ENCODE results near the gene GTF2E1.
"Not testable (repeated sequence)": the region's sequence is repeated elsewhere in the genome, so short reads cannot be mapped to it uniquely, and the experiment has no call there.

Gene GTF2E1

DNA sequence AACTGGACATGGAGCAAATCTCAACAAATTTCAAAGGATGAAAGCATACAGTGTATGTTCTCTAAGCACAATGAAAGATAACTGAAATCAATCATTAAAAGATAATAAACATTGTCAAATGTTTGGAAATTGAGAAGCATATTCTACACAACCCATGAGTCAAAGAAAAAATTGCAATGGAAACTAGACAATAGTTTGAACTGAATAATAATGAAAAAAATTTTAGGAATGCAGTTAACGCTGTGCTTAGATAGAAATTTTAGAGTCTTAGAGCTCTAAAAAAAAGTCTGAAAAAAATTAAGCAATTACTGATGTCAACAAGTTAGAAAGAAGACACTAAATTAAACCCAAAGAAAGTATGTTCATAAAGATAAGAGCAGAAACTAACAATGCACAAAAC is 15.8 kb upstream of the GTF2E1 start:
- Histone ChIP-seq H3K4me1 (ENCODE audit: control insufficient read depth, insufficient read depth, low read length, poor library complexity, severe bottlenecking) (no peaks in the 10 kb centered on the region), H3K36me3 (ENCODE audit: control insufficient read depth, insufficient read depth, low read length) (peaks cover 4% of the 10 kb centered on the region), H3K4me3 (ENCODE audit: insufficient read depth, low read depth, low read length, poor library complexity, severe bottlenecking) (no peak overlapping the region), H3K27ac (ENCODE audit: insufficient read depth, low read length, poor library complexity, severe bottlenecking) (no peak overlapping the region), H3K9me3 (ENCODE audit: control insufficient read depth, low read length) (no peaks in the 10 kb centered on the region), H3K27me3 (replicated peaks; ENCODE audit: control insufficient read depth, insufficient read depth, low read length, poor library complexity, severe bottlenecking) (no peaks in the 10 kb centered on the region)
- DNase-seq = no peak

DNA sequence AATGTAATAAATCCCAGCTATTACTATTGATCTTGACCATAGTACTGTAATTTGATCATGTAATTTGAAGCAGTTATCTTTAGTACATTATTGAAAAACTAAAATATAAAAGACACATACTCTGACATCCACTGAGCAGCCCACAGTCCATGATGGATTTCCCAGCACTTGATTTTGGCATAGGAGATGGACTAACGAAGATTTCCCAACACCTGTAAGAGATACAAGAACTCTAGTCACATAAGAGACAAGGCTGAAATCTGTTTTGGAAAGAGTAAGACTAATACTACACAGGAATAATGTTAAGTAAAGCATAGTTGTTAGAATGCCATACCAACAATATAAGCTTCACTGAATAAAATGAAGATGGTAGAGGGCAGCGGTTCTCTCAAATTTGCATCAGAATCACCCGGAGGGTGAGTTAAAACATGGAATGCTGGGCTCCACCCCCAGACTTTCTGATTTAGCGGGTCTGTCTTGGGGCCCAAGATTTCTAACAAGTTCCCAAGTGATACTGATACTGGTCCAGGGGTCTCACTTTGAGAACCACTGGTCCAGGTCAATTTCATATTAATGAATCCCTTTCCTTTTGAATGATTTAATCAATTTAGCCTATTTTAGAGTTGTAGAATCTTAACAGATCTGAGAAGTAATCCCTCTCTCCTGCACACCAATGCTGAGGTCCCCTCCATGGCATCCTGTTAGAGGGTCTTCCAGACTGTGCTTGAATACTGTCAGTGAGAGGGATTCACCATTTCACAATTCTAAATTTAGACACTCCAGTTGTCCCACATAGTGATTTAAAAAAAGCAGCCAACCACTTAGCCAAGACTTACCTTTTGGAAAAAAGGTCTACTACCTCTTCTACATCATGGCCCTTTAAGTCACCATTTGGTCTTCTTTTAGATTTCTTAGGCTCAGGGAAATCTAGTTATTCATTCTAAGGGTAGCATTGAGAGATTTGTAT is 11.7 kb upstream of the GTF2E1 start:
- H3K4me3 ChIP-seq (ENCODE audit: insufficient read depth, low read depth, low read length, poor library complexity, severe bottlenecking) = no peak overlapping the region
- peaks cover 4% of the 10 kb centered on the region for H3K36me3 ChIP-seq (ENCODE audit: control insufficient read depth, insufficient read depth, low read length)
- no peaks in the 10 kb centered on the region for H3K27me3 ChIP-seq (replicated peaks; ENCODE audit: control insufficient read depth, insufficient read depth, low read length, poor library complexity, severe bottlenecking)
- no peak for DNase-seq
- no peaks in the 10 kb centered on the region for H3K9me3 ChIP-seq (ENCODE audit: control insufficient read depth, low read length)
- H3K4me1 ChIP-seq (ENCODE audit: control insufficient read depth, insufficient read depth, low read length, poor library complexity, severe bottlenecking) = no peaks in the 10 kb centered on the region
- H3K27ac ChIP-seq (ENCODE audit: insufficient read depth, low read length, poor library complexity, severe bottlenecking) = no peak overlapping the region

DNA sequence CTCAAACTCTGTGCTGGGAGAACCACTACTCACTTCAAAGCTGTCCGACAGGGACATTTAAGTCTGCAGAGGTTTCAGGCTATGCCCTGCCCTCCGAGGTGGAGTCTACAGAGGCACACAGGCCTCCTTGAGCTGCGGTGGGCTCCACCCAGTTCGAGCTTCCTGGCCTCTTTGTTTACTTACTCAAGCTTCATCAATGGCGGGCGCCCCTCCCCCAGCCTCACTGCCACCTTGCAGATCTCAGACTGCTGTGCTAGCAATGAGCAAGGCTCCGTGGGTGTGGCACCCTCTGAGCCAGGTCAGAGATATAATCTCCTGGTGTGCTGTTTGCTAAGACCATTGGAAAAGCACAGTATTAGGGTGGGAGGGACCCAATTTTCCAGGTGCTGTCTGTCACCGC is 4.5 kb upstream of the GTF2E1 start:
- not testable (repeated sequence) for H3K27ac ChIP-seq (ENCODE audit: insufficient read depth, low read length, poor library complexity, severe bottlenecking); H3K36me3 ChIP-seq (ENCODE audit: control insufficient read depth, insufficient read depth, low read length); H3K9me3 ChIP-seq (ENCODE audit: control insufficient read depth, low read length); DNase-seq; H3K27me3 ChIP-seq (replicated peaks; ENCODE audit: control insufficient read depth, insufficient read depth, low read length, poor library complexity, severe bottlenecking); H3K4me1 ChIP-seq (ENCODE audit: control insufficient read depth, insufficient read depth, low read length, poor library complexity, severe bottlenecking); H3K4me3 ChIP-seq (ENCODE audit: insufficient read depth, low read depth, low read length, poor library complexity, severe bottlenecking)

DNA sequence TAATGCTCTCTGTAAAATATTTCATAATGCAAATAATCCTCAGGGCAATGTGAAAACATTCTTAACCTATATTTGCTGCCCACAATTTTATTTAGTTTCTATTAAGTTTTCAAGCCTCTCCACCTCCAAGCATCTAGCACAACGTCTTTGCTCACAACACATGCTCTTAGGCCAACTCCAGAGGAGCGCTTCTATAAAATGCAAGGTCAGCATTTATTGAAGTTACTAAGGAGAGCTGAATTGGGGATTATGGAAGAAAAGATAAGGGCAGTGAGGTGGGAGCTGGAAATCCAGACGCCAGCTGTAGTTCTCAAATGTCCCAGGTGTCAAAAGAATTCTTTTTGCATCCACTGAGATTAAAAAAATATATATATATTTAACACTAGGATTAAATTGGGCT is 1.2 kb upstream of the GTF2E1 start:
- Histone ChIP-seq H3K4me1 (ENCODE audit: control insufficient read depth, insufficient read depth, low read length, poor library complexity, severe bottlenecking) (peaks cover 12% of the 10 kb centered on the region), H3K36me3 (ENCODE audit: control insufficient read depth, insufficient read depth, low read length) (no peaks in the 10 kb centered on the region), H3K27ac (ENCODE audit: insufficient read depth, low read length, poor library complexity, severe bottlenecking) (peak overlapping the region; percentile 99)

DNA sequence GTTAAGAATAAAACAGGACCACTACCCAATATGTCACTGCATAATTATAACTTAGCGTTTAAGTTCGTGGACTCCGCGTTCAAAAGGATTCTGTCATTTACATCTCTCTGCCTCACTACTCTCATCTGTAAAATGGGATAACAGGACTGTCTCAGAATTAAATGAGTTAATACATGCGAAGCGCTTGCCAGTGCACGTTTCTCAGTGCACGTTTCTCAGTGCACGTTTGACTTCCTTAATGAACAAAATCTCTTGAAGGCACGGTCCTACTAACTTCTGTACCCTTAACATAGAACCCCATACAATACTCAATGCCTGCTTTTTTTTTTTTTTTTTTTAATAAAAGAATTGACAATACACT is 727 bp upstream of the GTF2E1 start:
- DNase-seq = no peak
- Histone ChIP-seq H3K27ac (ENCODE audit: insufficient read depth, low read length, poor library complexity, severe bottlenecking) (peak overlapping the region; percentile 99), H3K9me3 (ENCODE audit: control insufficient read depth, low read length) (no peaks in the 10 kb centered on the region), H3K27me3 (replicated peaks; ENCODE audit: control insufficient read depth, insufficient read depth, low read length, poor library complexity, severe bottlenecking) (no peaks in the 10 kb centered on the region), H3K4me1 (ENCODE audit: control insufficient read depth, insufficient read depth, low read length, poor library complexity, severe bottlenecking) (peaks cover 12% of the 10 kb centered on the region), H3K4me3 (ENCODE audit: insufficient read depth, low read depth, low read length, poor library complexity, severe bottlenecking) (peak overlapping the region; percentile 89), H3K36me3 (ENCODE audit: control insufficient read depth, insufficient read depth, low read length) (no peaks in the 10 kb centered on the region)

More for the DNA sequence above, 1.2 kb upstream of the GTF2E1 start:
- DNase-seq = no peak
- Histone ChIP-seq H3K27me3 (replicated peaks; ENCODE audit: control insufficient read depth, insufficient read depth, low read length, poor library complexity, severe bottlenecking) (no peaks in the 10 kb centered on the region), H3K9me3 (ENCODE audit: control insufficient read depth, low read length) (no peaks in the 10 kb centered on the region), H3K4me3 (ENCODE audit: insufficient read depth, low read depth, low read length, poor library complexity, severe bottlenecking) (no peak overlapping the region)

DNA sequence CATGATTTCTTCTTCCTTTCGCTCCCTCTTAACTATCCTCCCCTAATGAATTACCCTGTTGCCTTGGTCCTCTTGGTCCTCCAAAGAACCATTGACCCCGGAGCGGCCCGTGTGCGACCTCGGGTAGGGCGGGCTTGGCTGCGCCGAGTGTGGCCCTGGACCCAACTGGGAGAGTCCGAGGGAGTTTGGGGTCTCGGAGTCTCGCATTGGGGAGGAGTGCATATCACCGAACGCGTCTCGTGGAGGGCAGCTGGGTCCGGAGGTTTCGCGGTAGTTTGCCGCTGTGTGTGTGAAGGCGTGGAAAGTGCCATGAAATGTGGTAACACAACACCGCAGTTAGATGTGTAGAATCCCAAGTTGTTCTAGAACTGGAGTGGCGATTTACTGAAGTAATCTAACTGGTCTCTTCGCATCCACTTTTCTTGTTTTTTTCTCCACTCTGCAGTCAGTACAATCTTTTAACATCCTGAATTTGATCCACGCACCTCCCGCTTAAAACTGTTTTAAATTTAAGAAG is 363 bp downstream of the GTF2E1 start:
- Histone ChIP-seq H3K4me1 (ENCODE audit: control insufficient read depth, insufficient read depth, low read length, poor library complexity, severe bottlenecking) (peaks cover 12% of the 10 kb centered on the region), H3K36me3 (ENCODE audit: control insufficient read depth, insufficient read depth, low read length) (no peaks in the 10 kb centered on the region), H3K27me3 (replicated peaks; ENCODE audit: control insufficient read depth, insufficient read depth, low read length, poor library complexity, severe bottlenecking) (no peaks in the 10 kb centered on the region), H3K27ac (ENCODE audit: insufficient read depth, low read length, poor library complexity, severe bottlenecking) (peak overlapping the region; percentile 99), H3K4me3 (ENCODE audit: insufficient read depth, low read depth, low read length, poor library complexity, severe bottlenecking) (peak overlapping the region; percentile 89), H3K9me3 (ENCODE audit: control insufficient read depth, low read length) (no peaks in the 10 kb centered on the region)
- DNase-seq = no peak

DNA sequence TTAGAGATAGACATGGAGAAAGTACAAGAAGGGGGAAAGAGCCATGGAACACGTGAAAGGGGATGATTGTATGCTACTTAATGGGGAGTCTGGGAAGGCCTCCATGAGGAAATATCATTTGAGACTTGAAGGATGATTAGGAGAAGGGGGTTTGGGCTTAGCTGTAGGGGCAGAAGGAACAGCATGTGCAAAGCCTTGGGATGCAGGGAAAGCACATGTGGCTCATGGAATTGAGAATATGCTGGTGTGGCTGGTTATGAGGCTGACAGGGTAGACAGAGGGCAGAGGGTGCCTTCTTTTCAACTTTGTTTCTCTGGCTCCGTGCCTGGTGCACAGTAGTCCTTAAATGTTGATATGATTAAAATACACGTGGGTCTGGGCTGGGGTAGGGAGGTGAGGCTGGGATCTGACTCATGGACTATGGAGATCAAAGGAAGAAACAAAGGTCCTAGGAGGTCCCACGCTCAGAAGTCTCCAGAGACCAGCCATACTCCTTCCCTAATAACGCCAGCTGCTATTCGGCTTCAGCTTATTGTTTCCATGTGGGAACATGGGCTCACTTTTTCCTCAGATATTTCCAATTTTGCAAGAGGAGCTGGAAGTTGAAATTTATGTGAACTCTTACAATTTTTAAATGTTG is 1.1 kb downstream of the GTF2E1 start:
- H3K27ac ChIP-seq (ENCODE audit: insufficient read depth, low read length, poor library complexity, severe bottlenecking) = no peak overlapping the region
- H3K4me3 ChIP-seq (ENCODE audit: insufficient read depth, low read depth, low read length, poor library complexity, severe bottlenecking) = peak overlapping the region; percentile 89
- DNase-seq = no peak

DNA sequence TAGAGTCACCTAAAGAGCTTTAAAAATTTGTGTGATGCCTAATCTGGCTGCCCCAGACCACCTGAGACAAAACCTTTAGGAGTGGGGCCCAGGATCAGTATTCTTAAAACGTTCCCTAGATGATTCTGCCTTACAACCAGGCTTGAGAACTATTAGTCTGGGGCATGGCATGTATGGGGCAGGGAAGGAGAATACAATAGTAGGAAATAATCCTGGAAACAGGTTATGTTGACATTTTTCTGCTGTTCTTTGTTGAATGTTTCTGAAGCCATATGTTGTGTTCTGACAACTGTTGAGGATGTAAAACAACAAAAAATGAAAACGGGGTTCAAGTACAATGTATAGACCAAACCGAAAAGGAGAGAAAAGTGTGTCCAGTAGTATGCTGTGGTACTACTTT is 2.9 kb downstream of the GTF2E1 start:
- no peak overlapping the region for H3K27ac ChIP-seq (ENCODE audit: insufficient read depth, low read length, poor library complexity, severe bottlenecking)
- H3K9me3 ChIP-seq (ENCODE audit: control insufficient read depth, low read length) = no peaks in the 10 kb centered on the region
- H3K27me3 ChIP-seq (replicated peaks; ENCODE audit: control insufficient read depth, insufficient read depth, low read length, poor library complexity, severe bottlenecking) = no peaks in the 10 kb centered on the region
- peaks cover 5% of the 10 kb centered on the region for H3K4me1 ChIP-seq (ENCODE audit: control insufficient read depth, insufficient read depth, low read length, poor library complexity, severe bottlenecking)
- DNase-seq = no peak
- H3K36me3 ChIP-seq (ENCODE audit: control insufficient read depth, insufficient read depth, low read length) = no peaks in the 10 kb centered on the region
- no peak overlapping the region for H3K4me3 ChIP-seq (ENCODE audit: insufficient read depth, low read depth, low read length, poor library complexity, severe bottlenecking)

More for the DNA sequence above, 1.1 kb downstream of the GTF2E1 start:
- no peaks in the 10 kb centered on the region for H3K27me3 ChIP-seq (replicated peaks; ENCODE audit: control insufficient read depth, insufficient read depth, low read length, poor library complexity, severe bottlenecking)
- peaks cover 5% of the 10 kb centered on the region for H3K4me1 ChIP-seq (ENCODE audit: control insufficient read depth, insufficient read depth, low read length, poor library complexity, severe bottlenecking)
- no peaks in the 10 kb centered on the region for H3K36me3 ChIP-seq (ENCODE audit: control insufficient read depth, insufficient read depth, low read length)
- H3K9me3 ChIP-seq (ENCODE audit: control insufficient read depth, low read length) = no peaks in the 10 kb centered on the region

DNA sequence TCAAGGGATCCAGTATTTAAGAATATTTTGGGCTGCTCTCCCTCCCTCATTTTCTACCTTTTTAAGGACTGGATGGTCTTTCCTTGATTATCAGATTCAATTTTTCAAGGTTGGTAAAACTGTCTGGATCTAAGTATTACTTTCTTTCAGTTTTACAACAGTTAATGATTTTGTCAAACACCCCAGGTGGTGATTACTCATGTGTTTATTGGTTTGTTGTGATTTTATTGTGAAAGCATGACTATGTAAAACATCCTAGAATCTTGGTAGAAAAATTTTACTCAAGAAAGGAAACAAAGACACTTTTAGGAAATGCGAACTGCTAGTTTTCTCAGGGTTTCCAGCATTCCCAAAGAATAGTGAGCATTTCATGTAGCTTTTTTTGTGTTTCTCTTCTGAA is 7.3 kb downstream of the GTF2E1 start:
- Histone ChIP-seq H3K27ac (ENCODE audit: insufficient read depth, low read length, poor library complexity, severe bottlenecking) (no peak overlapping the region), H3K36me3 (ENCODE audit: control insufficient read depth, insufficient read depth, low read length) (peaks cover 18% of the 10 kb centered on the region), H3K4me3 (ENCODE audit: insufficient read depth, low read depth, low read length, poor library complexity, severe bottlenecking) (no peak overlapping the region), H3K27me3 (replicated peaks; ENCODE audit: control insufficient read depth, insufficient read depth, low read length, poor library complexity, severe bottlenecking) (no peaks in the 10 kb centered on the region), H3K4me1 (ENCODE audit: control insufficient read depth, insufficient read depth, low read length, poor library complexity, severe bottlenecking) (no peaks in the 10 kb centered on the region), H3K9me3 (ENCODE audit: control insufficient read depth, low read length) (no peaks in the 10 kb centered on the region)
- DNase-seq = no peak

DNA sequence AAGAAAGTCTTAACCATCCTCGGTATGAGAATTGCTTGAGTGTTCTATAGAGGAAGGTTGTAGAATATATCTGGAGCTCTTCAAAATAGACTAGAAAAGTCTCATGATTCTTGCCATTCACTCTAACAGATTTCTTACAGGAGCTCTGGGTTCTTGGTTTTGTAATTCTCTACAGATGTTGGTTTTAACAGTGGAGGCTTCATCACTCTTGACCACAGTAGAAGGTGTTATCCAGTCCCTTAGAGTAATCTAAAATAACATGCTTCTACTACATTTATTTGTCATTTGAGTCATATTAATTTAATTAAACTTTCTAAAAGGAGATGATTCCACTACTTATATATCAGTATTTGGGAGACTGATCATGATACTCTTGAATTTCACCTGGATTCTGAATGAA is 9.7 kb downstream of the GTF2E1 start:
- Histone ChIP-seq H3K27me3 (replicated peaks; ENCODE audit: control insufficient read depth, insufficient read depth, low read length, poor library complexity, severe bottlenecking) (no peaks in the 10 kb centered on the region), H3K4me3 (ENCODE audit: insufficient read depth, low read depth, low read length, poor library complexity, severe bottlenecking) (no peak overlapping the region), H3K27ac (ENCODE audit: insufficient read depth, low read length, poor library complexity, severe bottlenecking) (no peak overlapping the region), H3K4me1 (ENCODE audit: control insufficient read depth, insufficient read depth, low read length, poor library complexity, severe bottlenecking) (no peaks in the 10 kb centered on the region), H3K9me3 (ENCODE audit: control insufficient read depth, low read length) (no peaks in the 10 kb centered on the region), H3K36me3 (ENCODE audit: control insufficient read depth, insufficient read depth, low read length) (peaks cover 18% of the 10 kb centered on the region)
- DNase-seq = no peak

Measured in effector memory CD4-positive, alpha-beta T cell (primary cell).